Tibial artery (tissue), 4 donors: Measurements from ENCODE around the gene AGFG1.

Experiments
- DNase-seq, 2 donors: peaks; one replicate each; pipeline ENCODE4 v3.0.0-alpha.2; 2019
- H3K27ac ChIP-seq, 2 donors: fragments of 200-600 bp; sonication (generic) in 1 of 2; 1 replicate in 1 of 2; 2 replicates in 1 of 2; pipeline ENCODE4 v1.5.1; 2018 to 2019; ENCODE audit warnings: mild to moderate bottlenecking in 1 of 2
- H3K27me3 ChIP-seq, 2 donors: fragments of 200-600 bp; sonication (generic) in 1 of 2; one replicate each; pipeline versions ENCODE4 v1.5.1 to v1.6.0; 2016 to 2019
- H3K36me3 ChIP-seq, 3 donors: fragments of 200-600 bp; sonication (generic) in 2 of 3; one replicate each; pipeline ENCODE4 v1.5.1; 2016 to 2019; ENCODE audit warnings: mild to moderate bottlenecking in 2 of 3
- H3K4me1 ChIP-seq, 4 donors: fragments of 200-600 bp; sonication (generic) in 2 of 4; 1 replicate in 3 of 4; 2 replicates in 1 of 4; pipeline ENCODE4 v1.5.1; 2016 to 2019
- H3K4me3 ChIP-seq, 2 donors: fragments of 200-600 bp; sonication (generic) in 1 of 2; 1 replicate in 1 of 2; 2 replicates in 1 of 2; pipeline ENCODE4 v1.5.1; 2018 to 2019; ENCODE audit warnings: mild to moderate bottlenecking in 2 of 2
- H3K9me3 ChIP-seq, 3 donors: fragments of 200-600 bp; sonication (generic) in 1 of 3; one replicate each; pipeline ENCODE4 v1.5.1; 2016 to 2019
- CTCF ChIP-seq, 2 experiments: fragments of 200-600 bp in 1 of 2; fragments of 450-650 bp in 1 of 2; IDR thresholded peaks; one replicate each; pipeline ENCODE4 v1.5.1; 2017 to 2019; ENCODE audit warnings: antibody characterized with exemption in 2 of 2, mild to moderate bottlenecking in 1 of 2, moderate library complexity in 1 of 2
- intact Hi-C: fragments of 100-400 bp; cut with DNase I; formaldehyde crosslinking; loops from one replicate; pipeline ENCODE4 v1.15.0; 2023; ENCODE audit warnings: low total_unique reads

The AGFG1 gene

GRCh38 chr2:227455200-227455599 lies 16.8 kb upstream of the AGFG1 start:
- intact Hi-C loops, result no loop called here
- H3K9me3 ChIP-seq, result no peaks in the 10 kb centered on the region
- TF ChIP-seq CTCF (IDR thresholded peaks at IDR 0.05), result no peak
- no peak overlapping the region for H3K4me3 ChIP-seq
- H3K27me3 ChIP-seq, result no peaks in the 10 kb centered on the region
- no peaks in the 10 kb centered on the region for H3K36me3 ChIP-seq
- DNase-seq, result no peak
- no peak overlapping the region for H3K27ac ChIP-seq
- no peaks in the 10 kb centered on the region for H3K4me1 ChIP-seq

GRCh38 chr2:227456102-227456501 lies 15.9 kb upstream of the AGFG1 start:
- H3K36me3 ChIP-seq, result no peaks in the 10 kb centered on the region
- no peak for DNase-seq
- no peaks in the 10 kb centered on the region for H3K9me3 ChIP-seq
- no peaks in the 10 kb centered on the region for H3K27me3 ChIP-seq
- H3K4me3 ChIP-seq, result no peak overlapping the region
- H3K27ac ChIP-seq, result no peak overlapping the region
- no peak for TF ChIP-seq CTCF (IDR thresholded peaks at IDR 0.05)
- intact Hi-C loops, result no loop called here
- no peaks in the 10 kb centered on the region for H3K4me1 ChIP-seq

- H3K36me3 ChIP-seq, result no peaks in the 10 kb centered on the region
- intact Hi-C loops, result no loop called here
- no peak overlapping the region for H3K4me3 ChIP-seq
- H3K4me1 ChIP-seq, result no peaks in the 10 kb centered on the region
- no peaks in the 10 kb centered on the region for H3K9me3 ChIP-seq
- DNase-seq, result no peak
- H3K27ac ChIP-seq, result no peak overlapping the region
- TF ChIP-seq CTCF (IDR thresholded peaks at IDR 0.05), result no peak
- H3K27me3 ChIP-seq, result no peaks in the 10 kb centered on the region
Observed at GRCh38 chr2:227456772-227457171, 15.2 kb upstream of the AGFG1 start.

- no peak overlapping the region for H3K4me3 ChIP-seq
- no peak for DNase-seq
- no peak for TF ChIP-seq CTCF (IDR thresholded peaks at IDR 0.05)
- H3K4me1 ChIP-seq, result no peaks in the 10 kb centered on the region
- H3K36me3 ChIP-seq, result no peaks in the 10 kb centered on the region
- no peaks in the 10 kb centered on the region for H3K27me3 ChIP-seq
- no peak overlapping the region for H3K27ac ChIP-seq
- no peaks in the 10 kb centered on the region for H3K9me3 ChIP-seq
- intact Hi-C loops, result no loop called here
Observed at GRCh38 chr2:227460070-227460485, 11.9 kb upstream of the AGFG1 start.

- peaks cover 0 to under 1% (median 0%) of the 10 kb centered on the region in 4 donors for H3K4me1 ChIP-seq
- no peaks in the 10 kb centered on the region for H3K27me3 ChIP-seq
- H3K27ac ChIP-seq, result no peak overlapping the region
- no peaks in the 10 kb centered on the region for H3K9me3 ChIP-seq
- no peaks in the 10 kb centered on the region for H3K36me3 ChIP-seq
- H3K4me3 ChIP-seq, result no peak overlapping the region
- intact Hi-C loops, result no loop called here
- TF ChIP-seq CTCF (IDR thresholded peaks at IDR 0.05), result no peak
- no peak for DNase-seq
Observed at GRCh38 chr2:227460833-227461232, 11.1 kb upstream of the AGFG1 start.

- intact Hi-C loops, result no loop called here
- Histone ChIP-seq H3K27ac (no peak overlapping the region), H3K27me3 (no peaks in the 10 kb centered on the region), H3K4me3 (no peak overlapping the region), H3K9me3 (no peaks in the 10 kb centered on the region), H3K36me3 (no peaks in the 10 kb centered on the region), H3K4me1 (peaks cover 0 to 12% (median 4%) of the 10 kb centered on the region in 4 donors)
- TF ChIP-seq CTCF (IDR thresholded peaks at IDR 0.05), result no peak
- DNase-seq, result no peak
Observed at GRCh38 chr2:227461811-227462461, 10.0 kb upstream of the AGFG1 start.
